T-helper 2 cell treated with Interferon-gamma antibody and Interleukin-4, amounts not matched to agents 100 ng/mL and 5 ng/mL, for 36 hours (primary cell): Measurements from ENCODE around the gene PCGF3. TPM values are rescaled to one million over a fixed set of nuclear protein-coding genes. Genes with fewer than 3 reads are reported as not detected.

Source experiments
- intact Hi-C: fragments of 100-400 bp; cut with micrococcal nuclease; formaldehyde crosslinking; loops from one replicate; pipeline ENCODE4 v1.15.1; 2023
- total RNA-seq: library from RNA; stranded (reverse); gene quantifications from 2 replicates; pipeline ENCODE4 v1.2.3, GENCODE V29; 2022

Gene PCGF3
- total RNA-seq, 1 donor from 2014 or later: 33.8 TPM

- intact Hi-C loops: no loop called here
Observed at GRCh38 chr4:702618-703048, 3.0 kb upstream of the PCGF3 start.

- intact Hi-C loops: loop anchor here (2.0 kb wide), 2 partner anchors 29 to 77 kb away; partner anchors contain the start of genes ATP5ME and MYL5
Observed at GRCh38 chr4:703336-704197, 2.1 kb upstream of the PCGF3 start.

- intact Hi-C loops: loop anchor here (2.0 kb wide), 2 partner anchors 30 to 76 kb away; partner anchors contain the start of genes ATP5ME and MYL5
Observed at GRCh38 chr4:704198-704891, 1.3 kb upstream of the PCGF3 start.

GRCh38 chr4:704971-705277 is 708 bp upstream of the PCGF3 start:
- intact Hi-C loops: loop anchor here (1.0 to 5.0 kb wide), 5 partner anchors 24 to 368 kb away; partner anchors contain the start of genes ATP5ME, GAK, MYL5 and TMEM175

GRCh38 chr4:706083-706633 is 526 bp downstream of the PCGF3 start:
- intact Hi-C loops: loop anchor here (5.0 kb wide), 1 partner anchor 226 kb away; the partner anchor contains the start of genes GAK and TMEM175

- intact Hi-C loops: loop anchor here (5.0 kb wide), 1 partner anchor 225 kb away; the partner anchor contains the start of genes GAK and TMEM175
Observed at GRCh38 chr4:706834-707598, 1.4 kb downstream of the PCGF3 start.

GRCh38 chr4:707929-708630 is 2.4 kb downstream of the PCGF3 start:
- intact Hi-C loops: loop anchor here (5.0 kb wide), 1 partner anchor 224 kb away; the partner anchor contains the start of genes GAK and TMEM175

- intact Hi-C loops: loop anchor here (5.0 kb wide), 1 partner anchor 224 kb away; the partner anchor contains the start of genes GAK and TMEM175
Observed at GRCh38 chr4:708631-708933, 3.0 kb downstream of the PCGF3 start.

- intact Hi-C loops: loop anchor here (5.0 kb wide), 1 partner anchor 223 kb away; the partner anchor contains the start of genes GAK and TMEM175
Observed at GRCh38 chr4:709348-709747, 3.7 kb downstream of the PCGF3 start.

GRCh38 chr4:710116-710515 is 4.5 kb downstream of the PCGF3 start:
- intact Hi-C loops: no loop called here

- intact Hi-C loops: no loop called here
Observed at GRCh38 chr4:710916-711315, 5.3 kb downstream of the PCGF3 start.

GRCh38 chr4:712093-712492 is 6.5 kb downstream of the PCGF3 start:
- intact Hi-C loops: no loop called here

- intact Hi-C loops: no loop called here
Observed at GRCh38 chr4:712916-713632, 7.4 kb downstream of the PCGF3 start.

GRCh38 chr4:714087-714486 is 8.5 kb downstream of the PCGF3 start:
- intact Hi-C loops: no loop called here

GRCh38 chr4:717601-718320 is 12.1 kb downstream of the PCGF3 start:
- intact Hi-C loops: no loop called here

GRCh38 chr4:718460-718859 is 12.8 kb downstream of the PCGF3 start:
- intact Hi-C loops: no loop called here

- intact Hi-C loops: no loop called here
Observed at GRCh38 chr4:720111-720860, 14.7 kb downstream of the PCGF3 start.
